Activated CD8-positive, alpha-beta T cell treated with anti-CD3 and anti-CD28 coated beads for 36 hours (primary cell): Measurements from ENCODE around the gene A4GALT. TPM values are rescaled to one million over a fixed set of nuclear protein-coding genes. Genes with fewer than 3 reads are reported as not detected.
"Not testable (repeated sequence)": the region's sequence is repeated elsewhere in the genome, so short reads cannot be mapped to it uniquely, and the experiment has no call there.

ENCODE experiments used
- ATAC-seq: fragments of 200-7000 bp; cut with Tn5 transposase; one replicate; pipeline ENCODE4 v1.10.0; 2021; ENCODE audit warnings: mild to moderate bottlenecking, moderate library complexity
- CTCF ChIA-PET: fragments of 350-600 bp; sonication (Branson Sonifier 250); formaldehyde crosslinking; loops from one replicate; lab custom pipeline; 2021; ENCODE audit warnings: antibody characterized with exemption; lab: Charles Lee
- POLR2A ChIA-PET: fragments of 350-600 bp; sonication (Branson Sonifier 250); formaldehyde crosslinking; loops from one replicate; lab custom pipeline; 2021; ENCODE audit warnings: antibody characterized with exemption; lab: Charles Lee
- DNase-seq: peaks from one replicate; pipeline ENCODE4 v3.0.0-alpha.2; 2020
- H3K27ac Mint-ChIP-seq: one replicate; pipeline ENCODE4 v1.8.0; 2021; ENCODE audit warnings: mild to moderate bottlenecking, mixed read lengths
- H3K27me3 Mint-ChIP-seq: one replicate; pipeline ENCODE4 v1.8.0; 2021; ENCODE audit warnings: mixed read lengths
- H3K36me3 Mint-ChIP-seq: one replicate; pipeline ENCODE4 v1.8.0; 2021; ENCODE audit warnings: low read depth, mixed read lengths
- H3K4me1 Mint-ChIP-seq: one replicate; pipeline ENCODE4 v1.8.0; 2021; ENCODE audit warnings: low read depth, mixed read lengths
- H3K4me3 Mint-ChIP-seq: one replicate; pipeline ENCODE4 v1.8.0; 2021; ENCODE audit warnings: mild to moderate bottlenecking, moderate library complexity, mixed read lengths
- H3K9me3 Mint-ChIP-seq: one replicate; pipeline ENCODE4 v1.8.0; 2021; ENCODE audit warnings: mixed read lengths
- intact Hi-C: fragments of 100-400 bp; cut with micrococcal nuclease; formaldehyde crosslinking; loops from one replicate; pipeline ENCODE4 v1.10.0; 2022
- total RNA-seq, 2 experiments: library from RNA; stranded (reverse); gene quantifications; one replicate each; pipeline ENCODE4 v1.2.3, GENCODE V29; 2021
- TF ChIP-seq, protein P1 (sequence below): fragments of 200-600 bp; IDR thresholded peaks from one replicate; pipeline ENCODE4 v1.8.0; 2022; ENCODE audit warnings: antibody characterized with exemption, mild to moderate bottlenecking

The A4GALT gene
- total RNA-seq, 2 experiments from 2014 or later = 0.20 to 0.38 TPM

DNA sequence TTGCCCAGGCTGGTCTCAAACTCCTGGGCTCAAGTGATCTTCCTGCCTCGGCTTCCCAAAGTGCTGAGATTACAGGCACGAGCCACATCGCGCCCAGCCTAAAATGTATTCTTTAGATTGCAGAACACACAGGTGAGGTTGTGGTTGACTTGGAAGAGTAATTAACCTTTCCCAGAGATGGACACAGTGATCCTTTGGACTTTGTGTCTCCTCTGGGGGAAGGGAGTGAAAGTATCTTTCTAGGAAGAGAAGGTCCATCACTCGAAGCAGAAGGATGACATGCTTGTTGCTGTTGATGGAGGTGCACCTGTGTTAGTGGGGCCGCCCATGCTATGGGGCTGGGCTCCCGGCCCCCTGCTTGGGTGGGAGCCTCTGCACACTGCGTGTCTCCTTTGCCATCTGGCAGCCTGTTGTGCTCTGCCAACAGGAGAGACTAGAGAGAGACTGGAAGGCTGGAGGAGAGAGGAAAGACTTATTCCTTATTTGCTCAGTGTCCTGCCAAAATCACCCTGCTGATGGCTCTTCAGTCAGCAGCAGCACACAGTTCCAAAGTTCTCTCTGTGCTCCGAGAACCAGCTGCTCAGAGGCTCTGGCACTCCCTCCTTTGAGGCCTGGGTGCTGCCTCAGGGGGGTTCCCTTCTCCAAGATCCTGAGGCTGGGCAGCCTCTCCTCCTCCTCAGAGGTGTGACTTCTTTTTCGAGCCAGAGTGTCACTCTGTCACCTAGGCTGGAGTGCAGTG, 38.4 kb downstream of the A4GALT start:
- H3K4me3 Mint-ChIP-seq = no peak overlapping the region
- no peak for DNase-seq
- no peak for ATAC-seq
- intact Hi-C loops = no loop called here
- CTCF ChIA-PET = interaction anchor here (0.6 kb wide), 1 partner anchor 66 kb away, joined by 4 read pairs; no protein-coding TSS in a partner anchor
- TF ChIP-seq, protein P1, sequence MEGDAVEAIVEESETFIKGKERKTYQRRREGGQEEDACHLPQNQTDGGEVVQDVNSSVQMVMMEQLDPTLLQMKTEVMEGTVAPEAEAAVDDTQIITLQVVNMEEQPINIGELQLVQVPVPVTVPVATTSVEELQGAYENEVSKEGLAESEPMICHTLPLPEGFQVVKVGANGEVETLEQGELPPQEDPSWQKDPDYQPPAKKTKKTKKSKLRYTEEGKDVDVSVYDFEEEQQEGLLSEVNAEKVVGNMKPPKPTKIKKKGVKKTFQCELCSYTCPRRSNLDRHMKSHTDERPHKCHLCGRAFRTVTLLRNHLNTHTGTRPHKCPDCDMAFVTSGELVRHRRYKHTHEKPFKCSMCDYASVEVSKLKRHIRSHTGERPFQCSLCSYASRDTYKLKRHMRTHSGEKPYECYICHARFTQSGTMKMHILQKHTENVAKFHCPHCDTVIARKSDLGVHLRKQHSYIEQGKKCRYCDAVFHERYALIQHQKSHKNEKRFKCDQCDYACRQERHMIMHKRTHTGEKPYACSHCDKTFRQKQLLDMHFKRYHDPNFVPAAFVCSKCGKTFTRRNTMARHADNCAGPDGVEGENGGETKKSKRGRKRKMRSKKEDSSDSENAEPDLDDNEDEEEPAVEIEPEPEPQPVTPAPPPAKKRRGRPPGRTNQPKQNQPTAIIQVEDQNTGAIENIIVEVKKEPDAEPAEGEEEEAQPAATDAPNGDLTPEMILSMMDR = no peak
- H3K9me3 Mint-ChIP-seq = peaks cover 4% of the 10 kb centered on the region
- H3K27me3 Mint-ChIP-seq = no peaks in the 10 kb centered on the region
- no peak overlapping the region for H3K27ac Mint-ChIP-seq
- no peaks in the 10 kb centered on the region for H3K4me1 Mint-ChIP-seq
- no peaks in the 10 kb centered on the region for H3K36me3 Mint-ChIP-seq
- POLR2A ChIA-PET = no interaction called here

DNA sequence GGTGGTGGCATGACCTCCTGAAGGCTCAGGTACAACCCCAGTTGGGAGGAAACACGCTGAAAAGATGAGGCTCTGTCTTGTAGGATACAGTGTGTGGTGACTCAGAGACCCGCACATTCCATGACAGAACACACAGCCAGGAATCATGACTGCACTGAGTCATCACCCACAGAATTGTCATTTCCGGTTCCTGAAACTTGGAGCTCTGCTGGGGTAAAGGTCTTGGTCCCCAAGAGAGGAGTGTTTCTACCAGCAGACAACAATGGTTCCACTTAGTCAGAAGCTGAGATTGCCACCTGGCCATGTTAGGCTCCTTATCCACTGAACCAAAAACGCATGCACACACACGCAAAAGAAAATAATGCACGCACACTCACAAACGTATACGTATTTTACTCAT, 40.0 kb downstream of the A4GALT start:
- Mint-ChIP-seq H3K27me3 (no peaks in the 10 kb centered on the region), H3K36me3 (no peaks in the 10 kb centered on the region), H3K4me1 (no peaks in the 10 kb centered on the region), H3K27ac (no peak overlapping the region), H3K4me3 (no peak overlapping the region), H3K9me3 (peaks cover 4% of the 10 kb centered on the region)
- intact Hi-C loops = no loop called here
- ChIA-PET POLR2A (no interaction called here), CTCF (no interaction called here)
- TF ChIP-seq, protein P1 = no peak
- ATAC-seq (no peak), DNase-seq (no peak)

DNA sequence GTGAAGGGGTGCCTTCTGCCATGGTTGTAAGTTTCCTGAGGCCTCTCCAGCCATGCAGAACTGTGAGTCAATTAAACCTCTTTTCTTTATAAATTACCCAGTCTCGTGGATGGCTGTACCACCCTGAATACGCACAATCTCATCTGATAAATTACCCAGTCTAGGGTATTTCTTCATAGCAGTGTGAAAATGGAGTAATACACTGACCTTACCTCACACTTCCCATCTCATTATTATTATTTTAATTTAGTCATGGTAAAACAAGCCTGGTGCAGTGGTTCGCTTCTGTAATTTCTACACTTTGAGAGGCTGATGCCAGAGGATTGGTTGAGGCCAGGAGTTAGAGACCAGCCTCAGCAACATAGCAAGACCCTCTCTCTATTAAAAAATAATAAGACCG, 41.0 kb downstream of the A4GALT start:
- Mint-ChIP-seq H3K27me3 (no peaks in the 10 kb centered on the region), H3K36me3 (no peaks in the 10 kb centered on the region), H3K4me3 (no peak overlapping the region), H3K9me3 (peaks cover 4% of the 10 kb centered on the region), H3K4me1 (no peaks in the 10 kb centered on the region), H3K27ac (no peak overlapping the region)
- TF ChIP-seq, protein P1 = no peak
- ChIA-PET POLR2A (no interaction called here), CTCF (no interaction called here)
- no peak for ATAC-seq
- DNase-seq = no peak
- intact Hi-C loops = no loop called here

DNA sequence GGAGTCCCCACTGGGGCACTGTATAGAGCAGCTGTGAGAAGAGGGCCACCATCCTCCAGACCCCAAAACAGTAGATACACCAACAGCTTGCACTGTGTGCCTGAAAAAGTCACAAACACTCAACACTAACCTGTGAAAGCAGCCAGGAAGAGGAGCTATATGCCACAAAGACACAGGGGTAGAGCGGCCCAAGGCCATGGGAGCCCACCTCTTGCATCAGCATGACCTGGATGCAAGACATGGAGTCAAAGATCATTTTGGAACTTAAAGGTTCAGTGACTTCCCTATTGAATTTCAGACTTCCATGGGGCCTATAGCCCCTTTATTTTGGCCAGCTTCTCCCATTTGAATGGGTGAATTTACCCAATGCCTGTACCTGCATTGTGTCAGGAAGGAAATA, 41.8 kb downstream of the A4GALT start:
- DNase-seq = no peak
- H3K9me3 Mint-ChIP-seq = peaks cover 4% of the 10 kb centered on the region
- H3K27ac Mint-ChIP-seq = no peak overlapping the region
- TF ChIP-seq, protein P1 = no peak
- no peak for ATAC-seq
- ChIA-PET POLR2A (no interaction called here), CTCF (no interaction called here)
- no peaks in the 10 kb centered on the region for H3K27me3 Mint-ChIP-seq
- intact Hi-C loops = no loop called here
- H3K4me1 Mint-ChIP-seq = no peaks in the 10 kb centered on the region
- H3K36me3 Mint-ChIP-seq = no peaks in the 10 kb centered on the region
- H3K4me3 Mint-ChIP-seq = no peak overlapping the region

DNA sequence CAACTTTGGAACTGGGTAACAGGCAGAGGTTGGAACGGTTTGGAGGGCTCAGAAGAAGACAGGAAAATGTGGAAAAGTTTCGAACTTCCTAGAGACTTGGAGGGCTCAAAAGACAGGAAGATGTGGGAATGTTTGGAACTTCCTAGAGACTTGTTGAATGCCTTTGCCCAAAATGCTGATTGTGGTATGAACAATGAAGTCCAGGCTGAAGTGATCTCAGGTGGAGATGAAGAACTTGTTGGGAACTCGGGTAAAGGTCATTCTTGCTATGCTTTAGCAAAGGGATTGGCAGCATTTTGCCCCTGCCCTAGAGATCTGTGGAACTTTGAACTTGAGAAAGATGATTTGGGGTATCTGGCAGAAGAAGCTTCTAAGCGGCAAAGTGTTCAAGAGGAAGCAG, 42.7 kb downstream of the A4GALT start:
- POLR2A ChIA-PET, ATAC-seq, H3K4me1 Mint-ChIP-seq, H3K9me3 Mint-ChIP-seq, H3K36me3 Mint-ChIP-seq, H3K27me3 Mint-ChIP-seq, DNase-seq, intact Hi-C loops, CTCF ChIA-PET, H3K27ac Mint-ChIP-seq, H3K4me3 Mint-ChIP-seq: not testable (repeated sequence)
